ENCODE data around the gene B3GALT5.

- no peak for TF ChIP-seq EZH2 (IDR thresholded peaks at IDR 0.05; ENCODE audit: borderline replicate concordance)
- TF ChIP-seq, protein P1, sequence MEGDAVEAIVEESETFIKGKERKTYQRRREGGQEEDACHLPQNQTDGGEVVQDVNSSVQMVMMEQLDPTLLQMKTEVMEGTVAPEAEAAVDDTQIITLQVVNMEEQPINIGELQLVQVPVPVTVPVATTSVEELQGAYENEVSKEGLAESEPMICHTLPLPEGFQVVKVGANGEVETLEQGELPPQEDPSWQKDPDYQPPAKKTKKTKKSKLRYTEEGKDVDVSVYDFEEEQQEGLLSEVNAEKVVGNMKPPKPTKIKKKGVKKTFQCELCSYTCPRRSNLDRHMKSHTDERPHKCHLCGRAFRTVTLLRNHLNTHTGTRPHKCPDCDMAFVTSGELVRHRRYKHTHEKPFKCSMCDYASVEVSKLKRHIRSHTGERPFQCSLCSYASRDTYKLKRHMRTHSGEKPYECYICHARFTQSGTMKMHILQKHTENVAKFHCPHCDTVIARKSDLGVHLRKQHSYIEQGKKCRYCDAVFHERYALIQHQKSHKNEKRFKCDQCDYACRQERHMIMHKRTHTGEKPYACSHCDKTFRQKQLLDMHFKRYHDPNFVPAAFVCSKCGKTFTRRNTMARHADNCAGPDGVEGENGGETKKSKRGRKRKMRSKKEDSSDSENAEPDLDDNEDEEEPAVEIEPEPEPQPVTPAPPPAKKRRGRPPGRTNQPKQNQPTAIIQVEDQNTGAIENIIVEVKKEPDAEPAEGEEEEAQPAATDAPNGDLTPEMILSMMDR (IDR thresholded peaks at IDR 0.05; ENCODE audit: poor library complexity), result peak; percentile 17
These were observed 100.2 kb downstream of the B3GALT5 start for GRCh38 chr21:39712976-39713375.
